ENCODE results near the gene MEFV. TPM values are rescaled to one million over a fixed set of nuclear protein-coding genes. Genes with fewer than 3 reads are reported as not detected.
"Not testable (repeated sequence)": the region's sequence is repeated elsewhere in the genome, so short reads cannot be mapped to it uniquely, and the experiment has no call there.

Gene MEFV
- total RNA-seq, 1 donor: 0.81 TPM

- DNase-seq (ENCODE audit: low read depth in 2 of 3, low spot score in 2 of 3): no peak
Observed at GRCh38 chr16:3234543-3234856, 21.9 kb downstream of the MEFV start.

GRCh38 chr16:3223913-3224515 lies 32.4 kb downstream of the MEFV start:
- peak in 1 of 3 donors; percentile 24 for DNase-seq (ENCODE audit: low read depth in 2 of 3, low spot score in 2 of 3)

GRCh38 chr16:3220839-3221238 lies 35.6 kb downstream of the MEFV start:
- no peak for DNase-seq (ENCODE audit: low read depth in 2 of 3, low spot score in 2 of 3)

DNA sequence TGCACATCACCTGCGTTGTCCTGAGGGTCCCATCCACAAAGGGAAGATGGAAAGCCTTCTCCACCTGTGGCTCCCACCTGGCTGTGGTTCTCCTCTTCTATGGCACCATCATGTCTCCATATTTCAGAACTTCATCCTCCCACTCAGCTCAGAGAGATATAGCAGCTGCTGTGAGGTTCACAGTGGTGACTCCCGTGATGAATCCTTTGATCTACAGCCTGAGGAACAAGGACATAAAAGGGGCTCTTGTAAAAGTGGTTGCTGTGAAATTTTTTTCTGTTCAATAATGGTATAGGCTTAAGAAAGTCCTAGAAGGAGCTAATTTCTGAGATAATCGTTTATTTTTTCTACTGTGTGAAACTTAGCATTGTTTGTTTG lies 40.2 kb downstream of the MEFV start:
- DNase-seq (ENCODE audit: low read depth in 2 of 3, low spot score in 2 of 3): no peak

GRCh38 chr16:3215601-3216262 lies 40.7 kb downstream of the MEFV start:
- DNase-seq (ENCODE audit: low read depth in 2 of 3, low spot score in 2 of 3): no peak

DNA sequence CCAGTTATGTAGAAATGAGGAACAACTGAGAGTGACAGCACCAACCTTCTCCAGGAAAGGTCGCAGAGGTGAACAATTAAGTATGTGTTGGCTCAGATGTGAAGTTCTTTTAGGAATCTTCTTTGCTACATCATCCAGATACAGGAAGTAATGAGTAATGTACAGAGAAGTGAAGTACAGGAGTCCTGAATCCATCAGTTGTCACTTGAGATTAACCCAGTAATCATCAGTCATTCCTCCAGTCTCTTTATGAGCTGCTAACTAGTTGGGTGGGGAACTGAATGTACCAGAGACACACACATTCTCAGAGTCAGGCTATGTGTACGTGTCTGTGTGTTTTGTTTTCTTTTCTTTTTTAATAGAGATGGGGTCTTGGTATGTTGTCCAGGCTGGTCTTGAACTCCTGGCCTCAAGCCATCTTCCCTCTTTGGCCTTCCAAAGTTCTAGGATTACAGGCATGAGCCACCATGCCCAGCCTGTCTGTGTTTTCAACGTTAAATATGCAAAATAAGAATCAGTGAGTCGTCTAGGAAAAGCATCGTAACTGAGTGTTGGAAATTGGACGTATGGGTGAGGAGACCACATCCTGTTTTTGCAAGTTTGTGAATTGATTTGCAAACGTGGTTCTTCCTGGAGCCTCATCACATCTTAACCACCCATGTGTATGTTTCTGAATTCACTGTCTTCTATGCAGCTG lies 41.4 kb downstream of the MEFV start:
- peak in 1 of 3 donors; percentile 22 for DNase-seq (ENCODE audit: low read depth in 2 of 3, low spot score in 2 of 3)

GRCh38 chr16:3212567-3212966 lies 43.9 kb downstream of the MEFV start:
- DNase-seq (ENCODE audit: low read depth in 2 of 3, low spot score in 2 of 3): no peak

- DNase-seq (ENCODE audit: low read depth in 2 of 3, low spot score in 2 of 3): no peak
Observed at GRCh38 chr16:3212006-3212405, 44.4 kb downstream of the MEFV start.

DNA sequence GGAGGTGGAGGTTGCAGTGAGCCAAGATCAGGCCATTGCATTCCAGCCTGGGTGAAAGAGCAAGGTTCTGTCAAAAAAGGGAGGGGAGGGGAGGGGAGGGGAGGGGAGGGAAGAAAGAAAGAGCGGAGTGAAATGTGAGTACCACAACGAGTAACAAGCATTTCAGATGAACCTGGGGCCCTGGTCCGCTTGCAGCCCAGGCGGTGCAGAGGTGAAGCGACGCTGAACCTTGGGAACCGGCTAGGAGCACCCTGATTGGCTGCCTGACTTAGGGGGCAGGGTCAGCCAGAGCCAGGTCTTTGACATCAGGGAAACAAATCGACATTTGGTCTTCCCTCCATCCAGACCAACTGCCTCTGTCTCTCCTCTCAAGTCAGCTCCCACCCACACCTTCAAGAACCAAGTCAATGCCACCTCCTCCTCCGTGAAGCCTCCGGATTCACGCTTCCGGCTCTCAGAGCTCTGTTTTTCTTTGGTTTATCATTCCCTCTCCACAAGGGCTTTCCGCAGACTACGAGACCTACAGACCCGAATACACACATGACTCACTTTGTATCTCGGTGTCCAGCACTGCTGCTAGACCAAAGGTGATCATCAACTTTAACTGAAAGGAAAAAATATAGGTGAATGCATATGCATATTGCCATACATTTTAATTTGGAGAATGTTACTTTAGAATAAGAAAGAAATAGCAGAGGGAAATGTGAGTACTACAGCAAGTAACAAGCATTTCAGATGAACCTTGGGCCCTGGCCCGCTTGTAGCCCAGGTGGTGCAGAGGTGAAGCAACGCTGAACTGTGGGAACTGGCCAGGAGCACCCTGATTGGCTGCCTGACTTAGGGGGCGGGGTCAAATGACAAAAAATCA lies 49.1 kb downstream of the MEFV start:
- no peak for DNase-seq (ENCODE audit: low read depth in 2 of 3, low spot score in 2 of 3)

DNA sequence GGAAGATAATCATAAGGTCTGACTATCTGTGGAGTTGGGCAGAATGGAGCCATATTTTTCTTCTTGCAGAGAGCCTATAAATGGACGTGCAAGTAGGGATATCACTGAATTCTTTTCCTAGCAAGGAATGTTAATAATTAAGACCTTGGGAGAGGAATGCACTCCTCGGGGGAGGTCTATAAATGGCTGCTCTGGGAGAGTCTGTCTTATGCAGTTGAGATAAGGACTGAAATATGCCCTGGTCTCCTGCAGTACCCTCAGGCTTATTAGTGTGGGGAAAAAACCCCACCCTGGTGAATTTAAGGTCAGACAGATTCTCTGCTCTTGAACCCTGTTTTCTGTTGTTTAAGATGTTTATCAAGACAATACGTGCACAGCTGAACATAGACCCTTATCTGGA lies 50.5 kb downstream of the MEFV start:
- not testable (repeated sequence) for DNase-seq (ENCODE audit: low read depth in 2 of 3, low spot score in 2 of 3)

DNA sequence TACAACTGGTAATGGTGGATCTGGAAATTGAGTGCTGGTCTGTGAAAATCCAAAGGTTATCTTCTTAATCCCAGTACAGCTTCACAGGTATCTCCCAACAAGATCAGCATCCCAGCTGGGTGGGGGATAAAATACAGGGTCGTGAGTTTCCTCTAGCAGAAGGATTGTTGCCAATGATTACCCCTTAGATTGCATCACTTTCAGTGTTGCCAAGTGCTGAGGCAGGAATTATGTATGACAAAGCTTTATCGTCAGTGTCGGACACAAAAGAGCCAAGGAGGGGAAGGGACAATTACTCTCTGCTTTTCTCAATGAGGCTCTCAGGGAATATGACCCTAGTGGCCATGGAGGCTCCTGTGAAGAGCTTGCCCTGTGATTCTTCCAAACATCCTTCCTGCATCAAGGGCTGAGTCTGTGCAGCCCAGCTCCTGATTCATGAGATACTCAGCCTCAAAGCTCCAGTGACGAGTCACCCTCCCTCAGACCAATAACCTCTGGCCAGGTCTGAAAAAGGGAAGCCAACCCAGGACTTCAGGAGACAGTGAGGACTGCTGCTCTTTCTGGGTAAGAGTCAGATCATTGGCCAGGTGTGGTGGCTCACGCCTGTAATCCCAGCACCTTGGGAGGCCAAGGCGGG lies 53.4 kb downstream of the MEFV start:
- no peak for DNase-seq (ENCODE audit: low read depth in 2 of 3, low spot score in 2 of 3)

DNA sequence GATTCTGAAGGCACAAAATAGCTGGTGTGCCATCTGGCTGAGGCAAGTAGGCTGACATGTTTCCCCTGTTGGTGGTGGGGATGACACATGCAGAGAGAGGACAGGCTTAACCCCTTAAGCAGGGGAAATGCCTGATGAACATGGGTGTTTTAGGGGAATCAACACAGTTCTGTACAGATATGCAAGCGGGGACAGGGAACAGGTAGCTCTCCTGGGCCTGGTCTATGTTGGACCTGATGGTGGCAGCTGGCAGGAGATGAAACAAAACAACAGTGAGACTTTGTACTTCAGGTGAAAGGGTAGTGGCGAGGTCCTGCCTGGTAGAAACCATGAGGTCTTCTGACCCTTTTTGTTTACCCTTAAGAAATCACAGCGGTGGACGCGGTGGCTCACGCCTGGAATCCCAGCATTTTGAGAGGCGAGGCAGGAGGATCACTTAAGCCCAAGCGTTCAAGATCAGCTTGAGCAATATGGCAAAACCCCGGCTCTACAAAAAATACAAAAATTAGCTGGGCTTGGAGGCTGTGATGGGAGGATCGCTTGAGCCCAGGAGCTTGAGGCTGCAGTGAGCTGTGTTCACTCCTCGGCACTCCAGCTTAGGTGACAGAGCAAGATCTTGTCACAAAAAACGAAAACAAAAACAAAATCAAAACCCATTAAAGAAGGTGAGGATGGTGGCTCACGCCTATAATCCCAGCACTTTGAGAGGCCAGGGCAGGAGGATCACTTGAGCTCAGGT lies 57.9 kb downstream of the MEFV start:
- no peak for DNase-seq (ENCODE audit: low read depth in 2 of 3, low spot score in 2 of 3)

- DNase-seq (ENCODE audit: low read depth in 2 of 3, low spot score in 2 of 3): not testable (repeated sequence)
Observed at GRCh38 chr16:3197694-3198333, 58.6 kb downstream of the MEFV start.

- no peak for DNase-seq (ENCODE audit: low read depth in 2 of 3, low spot score in 2 of 3)
Observed at GRCh38 chr16:3195975-3196374, 60.5 kb downstream of the MEFV start.

- no peak for DNase-seq (ENCODE audit: low read depth in 2 of 3, low spot score in 2 of 3)
Observed at GRCh38 chr16:3194792-3195191, 61.6 kb downstream of the MEFV start.

GRCh38 chr16:3193221-3194212 lies 62.9 kb downstream of the MEFV start:
- no peak for DNase-seq (ENCODE audit: low read depth in 2 of 3, low spot score in 2 of 3)

- DNase-seq (ENCODE audit: low read depth in 2 of 3, low spot score in 2 of 3): no peak
Observed at GRCh38 chr16:3192476-3193019, 63.9 kb downstream of the MEFV start.

Measured in hematopoietic multipotent progenitor cell (in vitro differentiated cells).